IgD-negative memory B cell (primary cell): ENCODE results near the gene DCAF11. TPM values are rescaled to one million over a fixed set of nuclear protein-coding genes. Genes with fewer than 3 reads are reported as not detected.

ENCODE experiments used
- H3K27ac Mint-ChIP-seq, 3 donors: one replicate each; pipeline ENCODE4 v1.8.0; 2020 to 2022; ENCODE audit warnings: mild to moderate bottlenecking in 3 of 3, mixed read lengths in 3 of 3, moderate library complexity in 1 of 3
- H3K27me3 Mint-ChIP-seq: one replicate; pipeline ENCODE4 v1.8.0; 2021; ENCODE audit warnings: mixed read lengths
- H3K36me3 Mint-ChIP-seq: one replicate; pipeline ENCODE4 v1.8.0; 2020; ENCODE audit warnings: mild to moderate bottlenecking, mixed read lengths
- H3K4me1 Mint-ChIP-seq, 3 donors: one replicate each; pipeline ENCODE4 v1.8.0; 2020 to 2022; ENCODE audit warnings: mixed read lengths in 3 of 3, mild to moderate bottlenecking in 1 of 3
- H3K4me3 Mint-ChIP-seq, 4 donors: one replicate each; pipeline ENCODE4 v1.8.0; 2020 to 2022; ENCODE audit warnings: mild to moderate bottlenecking in 4 of 4, mixed read lengths in 4 of 4, moderate library complexity in 3 of 4
- H3K9me3 Mint-ChIP-seq, 3 donors: one replicate each; pipeline ENCODE4 v1.8.0; 2020 to 2021; ENCODE audit warnings: mixed read lengths in 3 of 3, mild to moderate bottlenecking in 1 of 3
- polyA plus RNA-seq: library from polyadenylated mRNA; unstranded; fragments of 300-500 nt; fragmentation: Illumina TruSeq; gene quantifications from one replicate; pipeline ENCODE4 v1.2.3, GENCODE V29; 2021

DCAF11 gene
- polyA plus RNA-seq, 1 donor from 2014 or later: 74.5 TPM

DNA sequence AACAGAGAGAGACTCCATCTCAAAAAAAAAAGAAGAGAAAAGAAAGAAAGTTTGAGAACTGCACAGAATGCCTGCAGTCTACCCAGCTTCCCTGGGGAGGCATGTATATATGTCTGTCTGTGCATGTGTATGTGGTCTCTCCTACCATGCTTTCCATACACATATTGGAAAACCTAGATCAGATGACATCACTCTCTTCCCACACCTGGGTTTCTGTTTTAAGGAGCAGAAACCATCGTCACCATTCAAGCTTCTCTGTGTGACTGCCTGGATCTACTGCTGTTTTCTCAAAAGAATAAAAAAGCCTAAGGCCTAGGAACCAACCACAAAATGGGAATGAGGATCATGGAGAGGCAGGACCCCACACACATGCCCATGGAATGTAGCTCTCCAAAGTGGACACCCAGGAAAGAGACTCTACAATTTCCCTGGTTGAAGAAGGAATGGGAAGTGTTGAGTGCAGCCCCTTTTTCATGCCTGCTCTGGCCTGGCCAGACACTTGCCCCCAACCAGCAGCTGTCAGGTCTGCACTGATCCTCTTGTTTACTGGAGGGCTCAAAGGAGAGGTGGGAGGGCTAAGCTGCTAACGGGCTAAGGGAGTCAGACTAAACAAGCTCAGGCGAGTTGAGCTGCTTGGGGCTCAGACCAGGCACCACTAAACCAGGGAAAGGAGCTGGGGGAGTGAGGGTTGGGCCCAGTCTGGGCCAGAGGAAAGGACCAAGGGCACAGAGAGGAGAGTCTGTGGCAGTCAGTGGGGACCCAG lies 28.2 kb upstream of the DCAF11 start:
- Mint-ChIP-seq H3K27ac (no peak overlapping the region), H3K9me3 (no peaks in the 10 kb centered on the region), H3K27me3 (no peaks in the 10 kb centered on the region), H3K4me1 (peaks cover 8 to 21% (median 19%) of the 10 kb centered on the region in 3 donors), H3K4me3 (no peak overlapping the region), H3K36me3 (no peaks in the 10 kb centered on the region)

DNA sequence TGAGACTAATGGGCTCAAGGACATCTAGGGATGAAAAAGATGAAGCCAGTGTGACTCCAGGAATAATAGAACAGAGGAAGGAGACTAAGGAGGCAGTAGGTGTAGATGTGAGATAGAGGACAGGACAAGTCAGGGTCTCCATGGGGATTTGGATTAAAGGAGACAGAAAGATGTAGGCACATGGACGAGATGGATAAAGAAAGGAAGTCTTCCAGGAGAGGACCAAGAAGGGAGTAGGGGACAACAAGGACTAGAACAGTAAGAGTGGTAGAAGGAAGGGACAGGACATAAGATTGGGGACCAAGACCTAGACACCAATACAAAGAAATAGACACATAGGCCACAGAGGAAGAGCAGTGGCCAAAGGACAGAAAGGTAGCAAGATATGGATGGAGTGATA lies 27.6 kb upstream of the DCAF11 start:
- Mint-ChIP-seq H3K36me3 (no peaks in the 10 kb centered on the region), H3K4me1 (peaks cover 5 to 19% (median 19%) of the 10 kb centered on the region in 3 donors), H3K27me3 (no peaks in the 10 kb centered on the region), H3K9me3 (no peaks in the 10 kb centered on the region), H3K27ac (no peak overlapping the region), H3K4me3 (peak overlapping the region in 1 of 4 donors; percentile 30)

DNA sequence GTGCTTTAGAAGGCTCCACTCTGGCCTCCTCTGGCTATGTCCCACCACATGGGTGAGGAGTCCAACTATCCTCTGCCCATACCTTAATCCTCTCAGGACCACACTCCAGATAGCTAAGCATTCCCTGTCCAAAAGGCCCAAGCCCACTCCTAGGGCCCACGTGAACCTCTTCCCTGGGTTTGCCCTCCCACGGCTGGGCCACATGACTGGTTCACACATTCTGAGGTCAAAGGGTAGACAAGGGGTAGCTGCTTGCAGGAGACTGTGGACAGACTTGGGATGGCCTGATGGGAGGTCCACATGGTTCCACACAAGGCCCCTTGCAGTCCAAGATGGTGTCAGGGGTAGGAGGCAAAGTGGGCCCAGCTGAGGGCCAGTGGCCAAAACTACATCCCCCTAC lies 26.5 kb upstream of the DCAF11 start:
- Mint-ChIP-seq H3K4me1 (peaks cover 4 to 20% (median 19%) of the 10 kb centered on the region in 3 donors), H3K27ac (no peak overlapping the region), H3K4me3 (no peak overlapping the region), H3K9me3 (no peaks in the 10 kb centered on the region), H3K36me3 (no peaks in the 10 kb centered on the region), H3K27me3 (no peaks in the 10 kb centered on the region)

DNA sequence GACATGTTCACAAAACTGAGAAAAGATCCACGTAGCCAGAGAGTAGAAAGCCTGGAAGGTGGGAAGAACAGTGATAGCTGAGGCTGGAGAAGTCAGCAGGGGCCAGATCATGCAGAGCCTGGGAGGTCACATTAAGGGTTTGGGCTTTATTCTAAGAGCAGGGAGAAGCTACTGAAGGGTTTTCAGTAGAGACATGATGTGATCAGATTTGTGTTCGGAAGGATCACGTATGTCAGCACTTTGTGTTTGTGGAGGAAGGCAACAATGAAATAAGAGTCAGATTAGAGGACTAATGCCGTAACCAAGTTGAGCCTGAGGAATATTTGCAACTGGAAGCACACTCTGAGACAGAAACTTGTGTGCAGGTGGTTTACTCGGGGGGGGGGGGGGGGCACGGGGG lies 24.7 kb upstream of the DCAF11 start:
- no peaks in the 10 kb centered on the region for H3K27me3 Mint-ChIP-seq
- H3K9me3 Mint-ChIP-seq: no peaks in the 10 kb centered on the region
- H3K36me3 Mint-ChIP-seq: no peaks in the 10 kb centered on the region
- no peak overlapping the region for H3K27ac Mint-ChIP-seq
- no peak overlapping the region for H3K4me3 Mint-ChIP-seq
- peaks cover 10 to 24% (median 10%) of the 10 kb centered on the region in 3 donors for H3K4me1 Mint-ChIP-seq

DNA sequence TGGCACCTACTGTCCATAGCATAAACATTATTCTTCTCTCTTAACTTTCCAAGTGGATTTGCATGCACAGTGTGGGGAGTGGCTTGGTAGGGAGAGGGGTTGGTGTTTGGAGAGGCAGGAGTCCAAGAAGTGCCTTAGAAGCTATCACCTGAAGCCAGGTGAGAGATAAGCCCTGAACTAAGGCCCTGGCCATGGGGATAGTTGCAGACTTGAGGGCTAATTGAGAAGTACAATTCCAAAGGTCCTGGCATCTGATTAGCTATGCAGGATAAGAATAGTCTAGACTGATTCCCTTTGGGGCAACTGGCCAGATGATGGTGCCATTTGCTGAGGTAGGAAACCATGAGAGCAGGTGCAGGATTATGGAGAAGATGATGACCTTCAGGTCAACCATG lies 22.5 kb upstream of the DCAF11 start:
- peak overlapping the region in 1 of 3 donors; percentile 85 for H3K27ac Mint-ChIP-seq
- H3K36me3 Mint-ChIP-seq: peaks cover 2% of the 10 kb centered on the region

DNA sequence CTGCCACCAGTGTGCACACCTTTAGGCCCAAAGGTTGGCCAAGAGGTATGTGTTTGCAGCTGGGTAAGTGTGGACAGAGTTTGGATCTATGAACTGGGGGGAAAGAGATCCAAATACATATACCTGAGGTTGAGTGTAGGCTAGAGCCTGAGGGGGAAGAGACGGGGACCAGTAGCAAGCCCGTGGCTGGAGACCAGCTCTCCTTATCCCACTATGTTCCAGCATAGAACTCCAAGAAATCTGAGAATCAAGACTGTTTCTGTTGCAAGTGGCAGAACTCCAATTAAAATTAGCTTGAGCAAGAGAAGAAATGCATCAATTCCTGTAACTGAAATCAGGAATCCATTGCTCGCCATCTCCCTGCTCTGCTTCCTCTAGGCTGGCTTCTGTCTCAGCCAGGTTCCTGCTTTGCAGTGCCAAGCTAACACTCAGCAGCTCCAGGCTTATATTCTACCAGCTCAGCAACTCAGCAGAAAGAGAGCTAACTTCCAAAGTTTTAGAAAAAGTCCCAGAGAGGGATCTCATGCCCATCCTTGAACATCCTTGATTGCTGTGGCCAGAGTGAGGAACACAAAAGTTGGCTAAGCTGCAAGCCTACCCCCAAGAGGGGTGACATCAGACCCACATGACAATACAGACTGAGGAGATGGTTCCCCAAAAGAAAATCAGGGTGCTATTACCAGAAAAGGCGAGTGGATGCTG lies 21.9 kb upstream of the DCAF11 start:
- H3K36me3 Mint-ChIP-seq: peaks cover 2% of the 10 kb centered on the region
- H3K9me3 Mint-ChIP-seq: no peaks in the 10 kb centered on the region
- H3K4me1 Mint-ChIP-seq: peaks cover 15 to 29% (median 26%) of the 10 kb centered on the region in 3 donors
- no peaks in the 10 kb centered on the region for H3K27me3 Mint-ChIP-seq
- H3K4me3 Mint-ChIP-seq: peak overlapping the region; percentile 5 to 98 (median 88)
- H3K27ac Mint-ChIP-seq: peak overlapping the region; percentile 84 to 93 (median 85)

More for the DNA sequence above, 22.5 kb upstream of the DCAF11 start:
- Mint-ChIP-seq H3K9me3 (no peaks in the 10 kb centered on the region), H3K27me3 (no peaks in the 10 kb centered on the region), H3K4me3 (peak overlapping the region in 2 of 4 donors; percentile 18 to 81), H3K4me1 (peaks cover 15 to 29% (median 26%) of the 10 kb centered on the region in 3 donors)

DNA sequence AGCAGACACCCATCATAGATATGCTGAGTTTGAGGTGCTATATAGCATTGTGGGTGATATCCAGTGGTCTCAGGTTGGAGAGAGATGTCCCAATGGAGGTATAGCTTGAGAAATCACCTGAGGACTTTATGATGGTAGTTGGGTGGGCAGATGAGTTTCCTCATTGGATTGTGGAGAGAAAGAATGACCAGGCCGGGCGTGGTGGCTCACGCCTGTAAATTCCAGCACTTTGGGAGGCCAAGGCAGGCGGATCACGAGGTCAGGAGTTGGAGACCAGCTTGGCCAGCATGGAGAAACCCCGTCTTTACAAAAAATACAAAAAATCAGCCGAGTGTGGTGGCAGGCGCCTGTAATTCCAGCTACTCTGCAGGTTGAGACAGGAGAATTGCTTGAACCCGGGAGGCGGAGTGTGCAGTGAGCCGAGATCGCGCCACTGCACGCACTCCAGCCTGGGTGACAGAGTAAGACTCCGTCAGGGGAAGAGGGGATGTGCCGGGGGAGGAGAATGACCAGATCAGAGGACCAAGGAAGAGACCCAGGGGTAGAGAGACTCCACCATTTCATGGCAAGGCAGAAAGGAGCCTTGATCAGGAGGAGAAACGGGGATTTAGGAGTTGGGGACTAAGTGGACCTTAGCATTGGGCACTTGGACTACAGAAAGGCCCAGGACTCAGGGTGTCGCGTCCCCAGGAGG lies 21.2 kb upstream of the DCAF11 start:
- H3K4me3 Mint-ChIP-seq: peak overlapping the region; percentile 81 to 98 (median 96)
- peak overlapping the region; percentile 84 to 93 (median 85) for H3K27ac Mint-ChIP-seq
- no peaks in the 10 kb centered on the region for H3K27me3 Mint-ChIP-seq
- H3K9me3 Mint-ChIP-seq: no peaks in the 10 kb centered on the region
- H3K36me3 Mint-ChIP-seq: peaks cover 2% of the 10 kb centered on the region
- peaks cover 15 to 29% (median 26%) of the 10 kb centered on the region in 3 donors for H3K4me1 Mint-ChIP-seq

DNA sequence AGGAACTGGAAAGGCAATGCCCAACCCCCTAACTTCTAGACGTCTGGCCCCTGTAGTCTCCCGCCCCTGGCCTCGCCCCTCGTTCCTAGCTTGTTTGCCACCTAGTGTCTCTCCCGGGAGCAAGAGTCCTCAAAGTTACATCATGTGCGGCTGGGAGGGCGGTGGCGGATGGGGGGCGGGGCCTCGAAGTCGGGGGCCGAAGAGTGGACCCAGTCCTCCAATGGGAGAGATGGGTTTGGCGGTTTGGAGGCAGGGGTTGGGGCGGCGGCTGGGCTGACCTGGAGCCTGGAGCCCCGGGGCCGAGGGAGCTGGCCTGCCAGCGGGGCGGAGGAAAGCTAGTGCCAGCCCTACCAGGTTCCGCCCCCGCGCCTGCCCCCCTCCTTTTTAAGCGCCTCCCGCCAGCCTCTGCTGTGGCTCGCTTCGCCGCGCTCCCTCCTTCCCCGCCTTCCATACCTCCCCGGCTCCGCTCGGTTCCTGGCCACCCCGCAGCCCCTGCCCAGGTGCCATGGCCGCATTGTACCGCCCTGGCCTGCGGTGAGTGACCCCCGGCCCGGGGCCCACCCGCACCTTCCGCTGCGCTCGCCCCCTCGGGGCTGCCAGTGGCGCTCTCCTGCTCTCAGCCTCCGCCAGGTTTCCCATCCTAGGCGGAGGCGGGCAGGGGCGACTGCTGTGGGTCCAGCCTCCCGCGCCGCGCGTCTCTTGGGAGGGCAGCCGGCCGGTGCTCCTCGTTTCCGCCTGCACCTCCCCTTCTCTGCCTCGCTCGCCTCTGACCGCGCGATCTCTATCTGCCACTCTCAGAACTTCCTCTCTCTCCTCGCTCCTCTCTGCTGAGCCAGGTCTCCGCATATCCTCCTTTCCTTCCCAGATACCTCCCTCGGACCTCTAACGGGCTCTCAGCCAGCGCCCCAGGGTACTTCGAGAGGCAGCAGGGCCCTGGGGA lies 20.4 kb upstream of the DCAF11 start, which contains the start of gene PCK2:
PCK2 (plus strand) TSS at position 411 of the 940 bp plus-strand sequence; CDS start at position 506, 95 bp downstream.
- Mint-ChIP-seq H3K27me3 (no peaks in the 10 kb centered on the region), H3K4me1 (peaks cover 15 to 29% (median 26%) of the 10 kb centered on the region in 3 donors), H3K4me3 (peak within 1 kb of the TSS; percentile 81 to 98 (median 96)), H3K36me3 (peaks cover 2% of the 10 kb centered on the region), H3K9me3 (no peaks in the 10 kb centered on the region), H3K27ac (peak within 1 kb of the TSS; percentile 84 to 98 (median 85))

DNA sequence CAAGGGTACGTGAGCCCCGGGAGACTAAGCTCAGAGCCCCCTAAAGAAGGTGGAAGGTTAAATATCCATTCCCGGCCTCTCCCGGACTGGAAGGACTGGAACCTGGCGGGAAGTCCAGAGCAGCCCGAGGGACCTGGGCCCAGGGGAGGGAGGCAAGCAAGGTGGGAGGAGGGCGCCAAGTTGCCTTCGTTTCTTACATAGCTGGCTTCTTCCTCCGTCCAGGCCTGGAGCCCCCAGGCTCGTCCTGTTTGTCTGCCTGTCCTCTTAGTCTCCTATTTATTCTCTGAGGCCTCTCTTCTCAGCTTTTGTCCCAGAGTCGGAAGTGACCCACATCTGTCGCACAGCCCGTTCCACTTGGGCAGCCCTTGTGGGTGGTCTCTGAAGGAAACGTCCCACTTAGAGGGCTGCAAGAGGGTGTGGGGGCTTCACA lies 19.7 kb upstream of the DCAF11 start:
- peak overlapping the region; percentile 81 to 98 (median 96) for H3K4me3 Mint-ChIP-seq
- H3K27me3 Mint-ChIP-seq: no peaks in the 10 kb centered on the region
- H3K36me3 Mint-ChIP-seq: peaks cover 2% of the 10 kb centered on the region
- H3K4me1 Mint-ChIP-seq: peaks cover 15 to 26% (median 24%) of the 10 kb centered on the region in 3 donors
- H3K27ac Mint-ChIP-seq: peak overlapping the region; percentile 84 to 98 (median 85)
- H3K9me3 Mint-ChIP-seq: no peaks in the 10 kb centered on the region

DNA sequence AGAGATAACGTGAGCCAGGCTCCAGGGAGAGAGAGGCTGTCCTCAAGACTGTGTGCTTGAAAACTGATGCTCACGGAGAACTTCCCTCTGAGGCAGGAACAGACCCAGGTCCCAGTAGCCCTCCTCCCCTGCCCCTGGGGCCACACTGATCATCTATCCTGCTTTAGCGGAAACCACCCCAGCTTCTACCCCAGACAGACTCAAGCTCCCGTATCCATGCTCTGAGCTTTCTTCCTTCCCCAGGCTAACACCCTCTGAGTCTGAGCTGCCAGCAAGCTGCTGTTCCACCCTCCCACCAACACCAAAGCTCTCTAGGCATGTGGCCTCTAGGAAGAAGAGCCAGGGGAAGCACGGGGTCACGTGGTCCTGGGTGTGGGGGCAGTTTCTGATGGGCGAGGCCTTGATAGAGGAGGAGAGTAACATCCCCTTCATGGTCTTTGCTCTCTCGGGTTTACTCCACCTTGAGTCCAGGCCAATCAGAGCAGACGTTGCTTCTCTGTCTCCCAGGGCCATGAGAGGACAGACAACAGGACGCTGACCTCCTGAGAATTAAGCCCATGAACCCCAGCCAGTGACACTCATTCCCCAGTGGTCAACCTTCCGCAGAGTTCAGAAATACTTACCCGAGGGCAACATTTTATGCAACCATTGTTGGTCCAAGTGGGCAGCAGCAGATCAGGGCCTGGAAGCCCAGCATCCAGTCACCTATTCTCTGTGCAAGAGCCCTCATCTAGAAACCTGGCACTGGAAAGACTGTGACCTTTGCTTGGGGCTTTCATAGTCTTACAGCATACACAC lies 19.1 kb upstream of the DCAF11 start:
- Mint-ChIP-seq H3K27me3 (no peaks in the 10 kb centered on the region), H3K4me3 (peak overlapping the region; percentile 81 to 98 (median 96)), H3K4me1 (peaks cover 13 to 25% (median 22%) of the 10 kb centered on the region in 3 donors), H3K36me3 (peaks cover 2% of the 10 kb centered on the region), H3K9me3 (no peaks in the 10 kb centered on the region), H3K27ac (peak overlapping the region; percentile 84 to 98 (median 85))

DNA sequence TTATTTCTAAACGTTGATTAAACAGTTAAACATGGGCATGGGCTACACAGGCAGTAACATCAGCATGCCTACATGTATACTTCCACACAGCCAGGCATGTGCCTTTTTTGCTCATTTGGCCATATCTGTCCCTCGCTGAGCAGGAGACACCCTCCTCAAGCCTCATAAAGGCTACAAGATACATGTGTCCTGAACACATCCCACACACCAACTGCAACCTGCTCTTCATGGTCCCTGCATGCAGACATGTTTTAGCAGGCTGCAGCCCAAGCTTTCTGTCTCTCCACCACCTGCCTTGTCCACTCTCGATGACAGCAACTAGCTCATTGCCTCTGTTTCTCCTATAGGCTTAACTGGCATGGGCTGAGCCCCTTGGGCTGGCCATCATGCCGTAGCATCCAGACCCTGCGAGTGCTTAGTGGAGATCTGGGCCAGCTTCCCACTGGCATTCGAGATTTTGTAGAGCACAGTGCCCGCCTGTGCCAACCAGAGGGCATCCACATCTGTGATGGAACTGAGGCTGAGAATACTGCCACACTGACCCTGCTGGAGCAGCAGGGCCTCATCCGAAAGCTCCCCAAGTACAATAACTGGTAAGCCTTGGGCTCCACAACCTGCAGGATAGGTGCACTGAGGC lies 17.9 kb upstream of the DCAF11 start:
- no peaks in the 10 kb centered on the region for H3K9me3 Mint-ChIP-seq
- no peaks in the 10 kb centered on the region for H3K27me3 Mint-ChIP-seq
- H3K4me3 Mint-ChIP-seq: peak overlapping the region; percentile 12 to 75 (median 46)
- H3K36me3 Mint-ChIP-seq: peaks cover 2% of the 10 kb centered on the region
- peak overlapping the region in 1 of 3 donors; percentile 59 for H3K27ac Mint-ChIP-seq
- H3K4me1 Mint-ChIP-seq: peaks cover 10 to 22% (median 18%) of the 10 kb centered on the region in 3 donors

DNA sequence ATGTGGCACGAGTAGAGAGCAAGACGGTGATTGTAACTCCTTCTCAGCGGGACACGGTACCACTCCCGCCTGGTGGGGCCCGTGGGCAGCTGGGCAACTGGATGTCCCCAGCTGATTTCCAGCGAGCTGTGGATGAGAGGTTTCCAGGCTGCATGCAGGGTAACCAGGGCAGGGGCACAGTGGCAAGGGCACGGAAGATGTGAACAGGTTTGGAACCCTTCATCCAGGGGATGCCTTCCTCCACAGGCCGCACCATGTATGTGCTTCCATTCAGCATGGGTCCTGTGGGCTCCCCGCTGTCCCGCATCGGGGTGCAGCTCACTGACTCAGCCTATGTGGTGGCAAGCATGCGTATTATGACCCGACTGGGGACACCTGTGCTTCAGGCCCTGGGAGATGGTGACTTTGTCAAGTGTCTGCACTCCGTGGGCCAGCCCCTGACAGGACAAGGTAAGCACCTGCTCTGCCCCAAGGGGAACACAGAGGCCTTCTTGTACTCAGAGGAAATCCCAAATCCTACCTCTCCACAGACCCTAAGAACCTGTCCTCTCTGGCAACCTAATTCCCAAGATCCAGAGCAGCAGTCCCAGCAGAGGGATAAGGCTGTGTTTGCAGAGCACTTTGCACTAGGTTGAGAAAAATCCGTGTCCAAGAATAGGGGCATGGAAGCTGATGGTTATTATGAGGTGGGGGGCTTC lies 16.2 kb upstream of the DCAF11 start:
- Mint-ChIP-seq H3K4me1 (peaks cover 10 to 19% (median 12%) of the 10 kb centered on the region in 3 donors), H3K36me3 (peaks cover 2% of the 10 kb centered on the region), H3K4me3 (peak overlapping the region in 1 of 4 donors; percentile 28), H3K9me3 (no peaks in the 10 kb centered on the region), H3K27ac (no peak overlapping the region), H3K27me3 (no peaks in the 10 kb centered on the region)
